A549 (cell line): Measurements from ENCODE around the gene STARD13. TPM values are rescaled to one million over a fixed set of nuclear protein-coding genes. Genes with fewer than 3 reads are reported as not detected.

Source experiments
- ATAC-seq, 2 experiments: fragments of 200-7000 bp in 1 of 2; fragments of >200 bp in 1 of 2; cut with Nextera tagmentation in 1 of 2; cut with Tn5 transposase in 1 of 2; 3 replicates each; pipeline versions ENCODE4 v1.8.0 to v1.9.1; 2018 to 2020; ENCODE audit warnings: mild to moderate bottlenecking in 1 of 2, moderate library complexity in 1 of 2
- CTCF ChIA-PET: fragments of 300-600 bp; sonication (Branson Sonifier 250); formaldehyde crosslinking; extraction: SDS; loops from one replicate; lab custom pipeline; 2021; ENCODE audit warnings: antibody characterized with exemption, inconsistent platforms; lab: Yijun Ruan, JAX
- POLR2A ChIA-PET: fragments of 350-600 bp; formaldehyde crosslinking; extraction: SDS; loops from one replicate; lab custom pipeline; 2021; ENCODE audit warnings: antibody characterized with exemption, inconsistent platforms; lab: Yijun Ruan, JAX
- DNase-seq, 2 experiments: peaks; one replicate each; pipeline versions ENCODE4 v3.0.0 to v3.0.0-alpha.2; 2011 to 2016; ENCODE audit warnings: low read depth in 1 of 2, low spot score in 1 of 2
- FAIRE-seq: peaks from 2 replicates; lab custom pipeline; 2011; peaks lifted over from hg19 to GRCh38; lab: Jason Lieb, UNC
- H3K27ac ChIP-seq, 2 experiments: fragments of >200 bp; sonication (Bioruptor Twin); formaldehyde crosslinking; 3 replicates each; pipeline ENCODE4 v1.5.1; 2016 to 2017
- H3K4me1 ChIP-seq: fragments of >200 bp; sonication (Bioruptor Twin); formaldehyde crosslinking; 3 replicates; pipeline ENCODE4 v1.6.1; 2016
- H3K4me2 ChIP-seq: fragments of >200 bp; sonication (Bioruptor Twin); formaldehyde crosslinking; 3 replicates; pipeline ENCODE4 v1.6.1; 2016
- H3K4me3 ChIP-seq: fragments of >200 bp; sonication (Bioruptor Twin); formaldehyde crosslinking; 3 replicates; pipeline ENCODE4 v1.5.1; 2016
- H3K9me3 ChIP-seq: fragments of >200 bp; sonication (Bioruptor Twin); formaldehyde crosslinking; 3 replicates; pipeline ENCODE4 v1.6.1; 2016
- BHLHE40 ChIP-seq: IDR thresholded peaks from 2 replicates; pipeline ENCODE4 v1.6.1; 2012; ENCODE audit warnings: low read depth, low read length, inconsistent platforms
- CBX8 ChIP-seq: fragments of 200-600 bp; sonication (generic); IDR thresholded peaks from 2 replicates; pipeline ENCODE4 v1.6.1; 2016
- CHD2 ChIP-seq: fragments of 150-350 bp; IDR thresholded peaks from 2 replicates; pipeline ENCODE4 v1.6.1; 2014; ENCODE audit warnings: low read length; ENCODE audit not compliant: partially characterized antibody
- CHD4 ChIP-seq: fragments of 200-600 bp; sonication (generic); IDR thresholded peaks from 2 replicates; pipeline ENCODE4 v1.6.1; 2016; ENCODE audit warnings: antibody characterized with exemption, mild to moderate bottlenecking, borderline replicate concordance
- EHMT2 ChIP-seq: fragments of 200-600 bp; sonication (generic); IDR thresholded peaks from 2 replicates; pipeline ENCODE4 v1.6.1; 2016; ENCODE audit warnings: antibody characterized with exemption, low read depth, mild to moderate bottlenecking, moderate library complexity
- EP300 ChIP-seq, 2 experiments: fragments of >200 bp; sonication (Bioruptor Twin); formaldehyde crosslinking; IDR thresholded peaks; 2 replicates in 1 of 2; 3 replicates in 1 of 2; pipeline ENCODE4 v1.6.1; 2016 to 2017
- FOXS1 ChIP-seq: fragments of 250-450 bp; sonication (Bioruptor Pico); IDR thresholded peaks from 2 replicates; pipeline ENCODE4 v1.5.0; 2020; ENCODE audit warnings: mild to moderate bottlenecking, moderate library complexity
- HEYL ChIP-seq: fragments of 250-450 bp; sonication (Bioruptor Pico); IDR thresholded peaks from 2 replicates; pipeline ENCODE4 v1.8.0; 2021; ENCODE audit warnings: mild to moderate bottlenecking, moderate library complexity
- HOXA7 ChIP-seq: fragments of 250-450 bp; sonication (Bioruptor Pico); IDR thresholded peaks from 2 replicates; pipeline ENCODE4 v1.5.0; 2020; ENCODE audit warnings: mild to moderate bottlenecking, moderate library complexity
- HOXB13 ChIP-seq: fragments of 250-450 bp; sonication (Bioruptor Pico); IDR thresholded peaks from 2 replicates; pipeline ENCODE4 v1.5.0; 2020; ENCODE audit warnings: low read depth, mild to moderate bottlenecking, moderate library complexity
- KDM1A ChIP-seq: fragments of 200-600 bp; sonication (generic); IDR thresholded peaks from 2 replicates; pipeline ENCODE4 v1.6.1; 2016; ENCODE audit warnings: low read depth, mild to moderate bottlenecking
- MAFK ChIP-seq: fragments of 450-650 bp; IDR thresholded peaks from 2 replicates; pipeline ENCODE4 v1.6.1; 2014; ENCODE audit not compliant: partially characterized antibody
- NFE2L2 ChIP-seq: fragments of 150-350 bp; conservative IDR thresholded peaks from 2 replicates; pipeline ENCODE4 v1.6.1; 2014; ENCODE audit warnings: low read length
- NPAS2 ChIP-seq: fragments of 250-450 bp; sonication (Bioruptor Pico); IDR thresholded peaks from 2 replicates; pipeline ENCODE4 v1.8.0; 2022; ENCODE audit warnings: mild to moderate bottlenecking, moderate library complexity, borderline replicate concordance
- NR3C1 ChIP-seq: fragments of >200 bp; sonication (Bioruptor Twin); formaldehyde crosslinking; IDR thresholded peaks from 3 replicates; pipeline ENCODE4 v1.6.1; 2017
- PBX3 ChIP-seq: IDR thresholded peaks from 2 replicates; pipeline ENCODE4 v1.6.1; 2012
- PHF8 ChIP-seq: fragments of 200-600 bp; sonication (generic); IDR thresholded peaks from 2 replicates; pipeline ENCODE4 v1.6.1; 2016; ENCODE audit warnings: low read depth, mild to moderate bottlenecking, antibody characterized with exemption, moderate library complexity, borderline replicate concordance
- TP53 ChIP-seq: fragments of 250-450 bp; sonication (Bioruptor Pico); IDR thresholded peaks from 2 replicates; pipeline ENCODE4 v1.5.0; 2021; ENCODE audit warnings: mild to moderate bottlenecking, moderate library complexity
- ZC3H11A ChIP-seq: fragments of 450-650 bp; IDR thresholded peaks from 2 replicates; pipeline ENCODE4 v1.6.1; 2014; ENCODE audit warnings: antibody characterized with exemption, mild to moderate bottlenecking
- ZFP36 ChIP-seq: fragments of 450-650 bp; IDR thresholded peaks from 2 replicates; pipeline ENCODE4 v1.6.1; 2014; ENCODE audit warnings: borderline replicate concordance; ENCODE audit not compliant: partially characterized antibody
- ZSCAN20 ChIP-seq: fragments of 250-450 bp; sonication (Bioruptor Pico); IDR thresholded peaks from 2 replicates; pipeline ENCODE4 v1.8.0; 2022; ENCODE audit warnings: mild to moderate bottlenecking, moderate library complexity
- WGBS: methylation state at CpG from one replicate; pipeline ENCODE4 v1.1.6; 2017; ENCODE audit errors: missing lambda C conversion rate; 5-methylcytosine and 5-hydroxymethylcytosine counted together
- polyA plus RNA-seq, 4 experiments: library from polyadenylated mRNA; depleted of rRNA in 3 of 4; stranded (reverse); fragments of >200 nt; fragmentation: RNase III in 1 of 4; extraction: RNeasy Plus Mini Kit Qiagen cat#74134 plus additional on column Dnase treatment in 1 of 4; gene quantifications; 2 replicates in 3 of 4; 3 replicates in 1 of 4; pipeline ENCODE4 v1.2.3, GENCODE V29; 2011 to 2017
- TF ChIP-seq, protein P1 (sequence below): fragments of >200 bp; sonication (Bioruptor Twin); formaldehyde crosslinking; IDR thresholded peaks from 3 replicates; pipeline ENCODE4 v1.5.1; 2016
- TF ChIP-seq, protein P2 (sequence below): fragments of 250-450 bp; sonication (Bioruptor Pico); IDR thresholded peaks from 2 replicates; pipeline ENCODE4 v1.5.0; 2021; ENCODE audit warnings: mild to moderate bottlenecking, moderate library complexity, borderline replicate concordance

The STARD13 gene
- polyA plus RNA-seq, 2 of the 4 experiments (the other 2 are of a cell fraction) = 2.4 to 2.8 TPM

- ATAC-seq = no peak
Measured at GRCh38 chr13:33189470-33189869, 96.1 kb downstream of the STARD13 start.

GRCh38 chr13:33188093-33188882 lies 97.3 kb downstream of the STARD13 start:
- no peaks in the 10 kb centered on the region for H3K4me1 ChIP-seq
- POLR2A ChIA-PET = no interaction called here
- ATAC-seq = no peak
- 77% methylated on average over 3 of the region's 4 CpGs for WGBS
- H3K27ac ChIP-seq = no peak overlapping the region
- no peak for FAIRE-seq
- TF ChIP-seq NR3C1 (no peak), FOXS1 (CRISPR knock-in tag) (no peak), CHD4 (no peak), CHD2 (no peak), HEYL (no peak), ZSCAN20 (CRISPR knock-in tag) (no peak), NPAS2 (CRISPR knock-in tag) (no peak), CBX8 (no peak), HOXB13 (CRISPR knock-in tag) (no peak)
- TF ChIP-seq, all 56 proteins: peak for 0
- no peak for DNase-seq
- CTCF ChIA-PET = interaction anchor here (1.5 kb wide), 1 partner anchor 8 kb away, joined by 3 read pairs; no protein-coding TSS in a partner anchor
- no peak overlapping the region for H3K4me3 ChIP-seq
- no peak overlapping the region for H3K4me2 ChIP-seq
- no peaks in the 10 kb centered on the region for H3K9me3 ChIP-seq

More at GRCh38 chr13:33189470-33189869, 96.1 kb downstream of the STARD13 start:
- POLR2A ChIA-PET = no interaction called here
- Histone ChIP-seq H3K4me1 (peaks cover under 1% of the 10 kb centered on the region; the same call in 1 of the 3 replicates), H3K4me2 (no peak overlapping the region), H3K27ac (no peak overlapping the region), H3K4me3 (no peak overlapping the region), H3K9me3 (no peaks in the 10 kb centered on the region)
- DNase-seq (no peak), FAIRE-seq (no peak)
- WGBS = 95% methylated on average over 6 of the region's 6 CpGs
- TF ChIP-seq NPAS2 (CRISPR knock-in tag) (no peak), PHF8 (no peak), PBX3 (no peak), NFE2L2 (no peak), EHMT2 (no peak)
- TF ChIP-seq, protein P1, sequence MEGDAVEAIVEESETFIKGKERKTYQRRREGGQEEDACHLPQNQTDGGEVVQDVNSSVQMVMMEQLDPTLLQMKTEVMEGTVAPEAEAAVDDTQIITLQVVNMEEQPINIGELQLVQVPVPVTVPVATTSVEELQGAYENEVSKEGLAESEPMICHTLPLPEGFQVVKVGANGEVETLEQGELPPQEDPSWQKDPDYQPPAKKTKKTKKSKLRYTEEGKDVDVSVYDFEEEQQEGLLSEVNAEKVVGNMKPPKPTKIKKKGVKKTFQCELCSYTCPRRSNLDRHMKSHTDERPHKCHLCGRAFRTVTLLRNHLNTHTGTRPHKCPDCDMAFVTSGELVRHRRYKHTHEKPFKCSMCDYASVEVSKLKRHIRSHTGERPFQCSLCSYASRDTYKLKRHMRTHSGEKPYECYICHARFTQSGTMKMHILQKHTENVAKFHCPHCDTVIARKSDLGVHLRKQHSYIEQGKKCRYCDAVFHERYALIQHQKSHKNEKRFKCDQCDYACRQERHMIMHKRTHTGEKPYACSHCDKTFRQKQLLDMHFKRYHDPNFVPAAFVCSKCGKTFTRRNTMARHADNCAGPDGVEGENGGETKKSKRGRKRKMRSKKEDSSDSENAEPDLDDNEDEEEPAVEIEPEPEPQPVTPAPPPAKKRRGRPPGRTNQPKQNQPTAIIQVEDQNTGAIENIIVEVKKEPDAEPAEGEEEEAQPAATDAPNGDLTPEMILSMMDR = no peak
- CTCF ChIA-PET = interaction anchor here (0.7 to 1.5 kb wide), 2 partner anchors 9 to 12 kb away, joined by 3 read pairs; no protein-coding TSS in a partner anchor

DNA sequence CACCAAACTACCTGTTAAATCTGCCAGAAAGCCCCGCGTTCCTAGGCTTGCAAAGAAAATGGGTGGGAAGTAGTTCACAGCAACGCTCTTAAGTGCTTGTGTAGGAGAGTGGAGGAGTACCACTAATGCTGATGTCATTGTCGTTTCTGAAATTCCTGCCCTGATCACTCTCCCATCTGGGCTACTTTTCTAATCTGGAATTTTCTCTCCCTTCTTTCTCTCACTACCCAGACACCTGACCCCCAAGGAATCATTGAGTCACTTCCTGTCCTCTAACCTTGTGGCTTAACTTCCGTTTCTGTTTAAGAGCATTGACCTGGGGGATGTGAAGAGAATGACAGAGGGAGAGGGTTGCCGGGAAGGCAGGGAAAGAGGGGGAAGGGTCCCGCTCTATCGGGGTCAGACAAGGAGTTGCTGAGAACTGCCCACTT lies 98.7 kb downstream of the STARD13 start:
- ChIA-PET POLR2A (no interaction called here), CTCF (no interaction called here)
- DNase-seq (no peak), ATAC-seq (no peak), FAIRE-seq (no peak)
- Histone ChIP-seq H3K4me3 (no peak overlapping the region), H3K4me2 (no peak overlapping the region), H3K4me1 (no peaks in the 10 kb centered on the region), H3K27ac (no peak overlapping the region), H3K9me3 (no peaks in the 10 kb centered on the region)
- WGBS = 85% methylated on average over 8 of the region's 8 CpGs
- TF ChIP-seq ZSCAN20 (CRISPR knock-in tag) (no peak), HOXA7 (CRISPR knock-in tag) (no peak), ZFP36 (no peak), CHD2 (no peak), FOXS1 (CRISPR knock-in tag) (no peak), BHLHE40 (no peak), KDM1A (no peak), TP53 (CRISPR knock-in tag) (no peak), EP300 (IDR thresholded peaks at IDR 0.05) (no peak), MAFK (no peak), ZC3H11A (no peak)
- TF ChIP-seq, protein P2, sequence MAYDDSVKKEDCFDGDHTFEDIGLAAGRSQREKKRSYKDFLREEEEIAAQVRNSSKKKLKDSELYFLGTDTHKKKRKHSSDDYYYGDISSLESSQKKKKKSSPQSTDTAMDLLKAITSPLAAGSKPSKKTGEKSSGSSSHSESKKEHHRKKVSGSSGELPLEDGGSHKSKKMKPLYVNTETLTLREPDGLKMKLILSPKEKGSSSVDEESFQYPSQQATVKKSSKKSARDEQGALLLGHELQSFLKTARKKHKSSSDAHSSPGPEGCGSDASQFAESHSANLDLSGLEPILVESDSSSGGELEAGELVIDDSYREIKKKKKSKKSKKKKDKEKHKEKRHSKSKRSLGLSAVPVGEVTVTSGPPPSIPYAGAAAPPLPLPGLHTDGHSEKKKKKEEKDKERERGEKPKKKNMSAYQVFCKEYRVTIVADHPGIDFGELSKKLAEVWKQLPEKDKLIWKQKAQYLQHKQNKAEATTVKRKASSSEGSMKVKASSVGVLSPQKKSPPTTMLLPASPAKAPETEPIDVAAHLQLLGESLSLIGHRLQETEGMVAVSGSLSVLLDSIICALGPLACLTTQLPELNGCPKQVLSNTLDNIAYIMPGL = no peak
- TF ChIP-seq, protein P1 = no peak
